Ishikawa (cell line): ENCODE measurements around the gene TMEM234.

Experiments used
- CEBPB ChIP-seq: IDR thresholded peaks from 2 replicates; pipeline ENCODE4 v1.6.1; 2012
- CREB1 ChIP-seq: IDR thresholded peaks from 2 replicates; pipeline ENCODE4 v1.6.1; 2012; ENCODE audit warnings: low read depth
- EGR1 ChIP-seq: IDR thresholded peaks from 2 replicates; pipeline ENCODE4 v1.6.1; 2012
- EP300 ChIP-seq: IDR thresholded peaks from 2 replicates; pipeline ENCODE4 v1.6.1; 2012; ENCODE audit warnings: borderline replicate concordance
- FOXM1 ChIP-seq: IDR thresholded peaks from 2 replicates; pipeline ENCODE4 v1.6.1; 2012; ENCODE audit warnings: low read depth, borderline replicate concordance
- RAD21 ChIP-seq: IDR thresholded peaks from 2 replicates; pipeline ENCODE4 v1.6.1; 2012; ENCODE audit warnings: low read depth
- TAF1 ChIP-seq: IDR thresholded peaks from 2 replicates; pipeline ENCODE4 v1.6.1; 2012; ENCODE audit warnings: low read depth, mild to moderate bottlenecking
- YY1 ChIP-seq: IDR thresholded peaks from 2 replicates; pipeline ENCODE4 v1.6.1; 2012; ENCODE audit warnings: low read depth
- ZBTB7A ChIP-seq: IDR thresholded peaks from 2 replicates; pipeline ENCODE4 v1.6.1; 2012; ENCODE audit warnings: low read depth
- TF ChIP-seq, protein P1 (sequence below): IDR thresholded peaks from 2 replicates; pipeline ENCODE4 v1.6.1; 2012
- TF ChIP-seq, protein P2 (sequence below): IDR thresholded peaks from 2 replicates; pipeline ENCODE4 v1.6.1; 2012; ENCODE audit warnings: low read depth, mild to moderate bottlenecking
- TF ChIP-seq, protein P3 (sequence below): IDR thresholded peaks from 2 replicates; pipeline ENCODE4 v1.6.1; 2012

DNA sequence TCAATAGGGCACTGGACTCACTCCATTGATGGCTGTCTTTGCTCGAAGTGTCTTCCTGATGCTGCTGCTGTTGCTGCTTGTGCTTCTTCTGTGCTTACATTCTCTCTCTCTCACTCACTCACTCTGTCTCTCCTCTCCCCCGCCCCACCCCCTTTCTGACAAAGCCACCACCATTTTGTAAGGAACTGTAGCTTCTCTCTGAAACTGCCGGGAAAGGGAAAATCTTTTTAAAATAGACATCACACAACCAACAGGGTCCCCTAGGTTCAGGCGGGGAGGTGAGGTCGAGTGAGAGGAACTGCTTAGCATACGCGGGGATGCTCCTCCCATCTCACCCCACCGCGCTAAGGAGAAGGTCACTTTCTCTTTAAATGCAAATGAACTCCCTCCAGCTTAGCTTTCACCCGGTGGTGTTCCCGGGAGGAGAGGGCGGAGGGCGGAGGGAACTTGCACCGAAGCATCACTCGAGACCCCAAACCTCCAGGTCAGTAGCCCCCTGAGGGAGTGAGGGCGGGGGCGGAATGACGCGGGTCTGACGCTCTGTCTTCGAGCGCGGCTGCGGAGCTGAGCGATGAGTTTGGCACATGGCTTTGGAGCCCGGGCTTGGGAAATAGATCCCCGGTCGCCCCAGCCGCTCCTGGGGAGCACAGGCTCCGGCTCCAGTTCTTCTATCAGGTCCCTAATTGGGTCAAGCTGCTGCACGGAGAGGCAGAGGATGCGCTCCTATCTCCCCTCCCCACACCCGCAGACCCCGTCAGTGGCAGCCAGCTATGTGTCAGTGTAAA lies 21.7 kb downstream of the TMEM234 start, which contains the start of gene CCDC28B:
- TF ChIP-seq EP300 (no peak), RAD21 (no peak), YY1 (peak; percentile 59), ZBTB7A (peak; percentile 38; the same call in 1 of the 2 replicates), CREB1 (no peak; the same call in 1 of the 2 replicates), TAF1 (no peak), EGR1 (peak; percentile 28; the same call in 1 of the 2 replicates), FOXM1 (no peak), CEBPB (no peak)
- TF ChIP-seq, protein P1, sequence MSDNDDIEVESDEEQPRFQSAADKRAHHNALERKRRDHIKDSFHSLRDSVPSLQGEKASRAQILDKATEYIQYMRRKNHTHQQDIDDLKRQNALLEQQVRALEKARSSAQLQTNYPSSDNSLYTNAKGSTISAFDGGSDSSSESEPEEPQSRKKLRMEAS: peak; percentile 94
- TF ChIP-seq, protein P2, sequence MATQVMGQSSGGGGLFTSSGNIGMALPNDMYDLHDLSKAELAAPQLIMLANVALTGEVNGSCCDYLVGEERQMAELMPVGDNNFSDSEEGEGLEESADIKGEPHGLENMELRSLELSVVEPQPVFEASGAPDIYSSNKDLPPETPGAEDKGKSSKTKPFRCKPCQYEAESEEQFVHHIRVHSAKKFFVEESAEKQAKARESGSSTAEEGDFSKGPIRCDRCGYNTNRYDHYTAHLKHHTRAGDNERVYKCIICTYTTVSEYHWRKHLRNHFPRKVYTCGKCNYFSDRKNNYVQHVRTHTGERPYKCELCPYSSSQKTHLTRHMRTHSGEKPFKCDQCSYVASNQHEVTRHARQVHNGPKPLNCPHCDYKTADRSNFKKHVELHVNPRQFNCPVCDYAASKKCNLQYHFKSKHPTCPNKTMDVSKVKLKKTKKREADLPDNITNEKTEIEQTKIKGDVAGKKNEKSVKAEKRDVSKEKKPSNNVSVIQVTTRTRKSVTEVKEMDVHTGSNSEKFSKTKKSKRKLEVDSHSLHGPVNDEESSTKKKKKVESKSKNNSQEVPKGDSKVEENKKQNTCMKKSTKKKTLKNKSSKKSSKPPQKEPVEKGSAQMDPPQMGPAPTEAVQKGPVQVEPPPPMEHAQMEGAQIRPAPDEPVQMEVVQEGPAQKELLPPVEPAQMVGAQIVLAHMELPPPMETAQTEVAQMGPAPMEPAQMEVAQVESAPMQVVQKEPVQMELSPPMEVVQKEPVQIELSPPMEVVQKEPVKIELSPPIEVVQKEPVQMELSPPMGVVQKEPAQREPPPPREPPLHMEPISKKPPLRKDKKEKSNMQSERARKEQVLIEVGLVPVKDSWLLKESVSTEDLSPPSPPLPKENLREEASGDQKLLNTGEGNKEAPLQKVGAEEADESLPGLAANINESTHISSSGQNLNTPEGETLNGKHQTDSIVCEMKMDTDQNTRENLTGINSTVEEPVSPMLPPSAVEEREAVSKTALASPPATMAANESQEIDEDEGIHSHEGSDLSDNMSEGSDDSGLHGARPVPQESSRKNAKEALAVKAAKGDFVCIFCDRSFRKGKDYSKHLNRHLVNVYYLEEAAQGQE: no peak
- TF ChIP-seq, protein P3, sequence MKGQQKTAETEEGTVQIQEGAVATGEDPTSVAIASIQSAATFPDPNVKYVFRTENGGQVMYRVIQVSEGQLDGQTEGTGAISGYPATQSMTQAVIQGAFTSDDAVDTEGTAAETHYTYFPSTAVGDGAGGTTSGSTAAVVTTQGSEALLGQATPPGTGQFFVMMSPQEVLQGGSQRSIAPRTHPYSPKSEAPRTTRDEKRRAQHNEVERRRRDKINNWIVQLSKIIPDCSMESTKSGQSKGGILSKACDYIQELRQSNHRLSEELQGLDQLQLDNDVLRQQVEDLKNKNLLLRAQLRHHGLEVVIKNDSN: no peak
